Panc1 (cell line): ENCODE data around the gene NTRK3. TPM values are rescaled to one million over a fixed set of nuclear protein-coding genes. Genes with fewer than 3 reads are reported as not detected.

Experiments
- ATAC-seq: fragments of 200-7000 bp; cut with Tn5 transposase; 2 replicates; pipeline ENCODE4 v1.9.1; 2020; ENCODE audit warnings: mild to moderate bottlenecking, moderate library complexity
- BruUV-seq: library from RNA; stranded (reverse); fragments of 400-500 nt; replicated peaks from 2 replicates; lab custom pipeline; 2021; lab: Mats Ljungman, UMichigan
- CTCF ChIA-PET: fragments of 300-600 bp; sonication (Branson Sonifier 250); formaldehyde crosslinking; loops from one replicate; lab custom pipeline; 2022; ENCODE audit warnings: antibody characterized with exemption; lab: Charles Lee
- POLR2A ChIA-PET: fragments of 300-600 bp; sonication (Branson Sonifier 250); formaldehyde crosslinking; loops from one replicate; lab custom pipeline; 2022; ENCODE audit warnings: antibody characterized with exemption; lab: Charles Lee
- DNase-seq: peaks from one replicate; pipeline ENCODE4 v3.0.0-alpha.2; 2010; ENCODE audit warnings: low read depth, low spot score
- H3K27ac ChIP-seq: 2 replicates; pipeline ENCODE4 v1.5.1; 2011; ENCODE audit warnings: mild to moderate bottlenecking, low read length, inconsistent platforms
- H3K27me3 ChIP-seq: fragments of 200-500 bp; sonication (Bioruptor generic); 2 replicates; pipeline ENCODE4 v1.6.0; 2014; ENCODE audit warnings: low read length, inconsistent platforms; ENCODE audit not compliant: control insufficient read depth, insufficient read depth
- H3K36me3 ChIP-seq: fragments of 200-500 bp; sonication (Bioruptor generic); 2 replicates; pipeline ENCODE4 v1.5.1; 2014; ENCODE audit warnings: inconsistent platforms, mild to moderate bottlenecking, low read length, moderate library complexity; ENCODE audit not compliant: control insufficient read depth, insufficient read depth
- H3K4me1 ChIP-seq: 2 replicates; pipeline ENCODE4 v1.5.1; 2011; ENCODE audit warnings: inconsistent platforms, mild to moderate bottlenecking, low read length, moderate library complexity; ENCODE audit not compliant: control insufficient read depth, insufficient read depth
- H3K4me3 ChIP-seq, 2 experiments: 2 replicates each; pipeline ENCODE4 v1.5.1; 2011 to 2012; ENCODE audit warnings: low read depth in 2 of 2, low read length in 2 of 2, mild to moderate bottlenecking in 2 of 2, inconsistent platforms in 1 of 2, moderate library complexity in 1 of 2
- H3K9me3 ChIP-seq: fragments of 200-500 bp; sonication (Bioruptor generic); 2 replicates; pipeline ENCODE4 v1.5.1; 2014; ENCODE audit warnings: low read depth, mild to moderate bottlenecking, inconsistent platforms, low read length, moderate library complexity; ENCODE audit not compliant: control insufficient read depth, insufficient read depth
- POLR2AphosphoS5 ChIP-seq: IDR thresholded peaks from 2 replicates; pipeline ENCODE4 v1.6.1; 2012; ENCODE audit warnings: mild to moderate bottlenecking, low read depth, low read length, moderate library complexity
- SIN3A ChIP-seq: IDR thresholded peaks from 2 replicates; pipeline ENCODE4 v1.6.1; 2012; ENCODE audit warnings: low read depth, mild to moderate bottlenecking, low read length, moderate library complexity, borderline replicate concordance; ENCODE audit not compliant: insufficient read depth
- TCF7L2 ChIP-seq: IDR thresholded peaks from 2 replicates; pipeline ENCODE4 v1.6.1; 2011; ENCODE audit warnings: mild to moderate bottlenecking, low read depth, low read length, inconsistent platforms
- in situ Hi-C: cut with HindIII; loops from 2 replicates; pipeline ENCODE4 v1.10.0; 2016; ENCODE audit warnings: low sequenced_read_pairs, low pct_unique_long_range_greater_than_20kb
- intact Hi-C: fragments of 100-400 bp; cut with micrococcal nuclease; formaldehyde crosslinking; loops from one replicate; pipeline ENCODE4 v1.10.0; 2022; ENCODE audit not compliant: unreplicated experiment
- total RNA-seq: library from RNA; stranded (reverse); gene quantifications from one replicate; pipeline ENCODE4 v1.2.1, GENCODE V29; 2021; ENCODE audit not compliant: unreplicated experiment
- TF ChIP-seq, protein P1 (sequence below): fragments of 450-650 bp; IDR thresholded peaks from 2 replicates; pipeline ENCODE4 v1.5.1; 2017; ENCODE audit warnings: mild to moderate bottlenecking
- TF ChIP-seq, protein P2 (sequence below), 2 experiments: IDR thresholded peaks; 2 replicates each; pipeline ENCODE4 v1.6.1; 2011 to 2012; ENCODE audit warnings: low read depth in 2 of 2, control low read depth in 1 of 2, low read length in 1 of 2, mild to moderate bottlenecking in 1 of 2, moderate library complexity in 1 of 2; ENCODE audit not compliant: insufficient read depth in 1 of 2

The NTRK3 gene
- total RNA-seq, 1 experiment from 2014 or later: not detected

DNA sequence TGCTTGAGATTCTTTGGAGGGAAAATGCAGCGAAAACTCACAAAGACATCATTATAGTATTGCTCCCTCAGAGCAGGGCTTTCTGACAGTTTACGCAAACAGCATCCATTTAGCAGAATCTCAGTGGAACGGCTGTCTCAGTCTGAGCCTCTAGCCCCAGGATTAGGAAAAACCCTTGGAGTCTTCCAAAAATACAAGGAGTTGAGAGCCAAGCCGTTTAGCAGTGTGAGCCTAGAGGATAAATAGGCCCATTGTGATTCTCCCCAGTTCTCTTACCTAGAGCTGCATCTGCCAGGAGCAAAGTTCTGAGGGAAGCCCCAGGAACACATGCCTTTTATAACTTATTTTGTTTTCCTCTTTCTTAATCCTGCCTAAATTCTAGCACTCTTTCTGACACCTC, 359.6 kb downstream of the NTRK3 start:
- no peak overlapping the region for H3K27ac ChIP-seq
- ATAC-seq (no peak), DNase-seq (no peak)
- in situ Hi-C loops (no loop called here), intact Hi-C loops (no loop called here)
- CTCF ChIA-PET: no interaction called here
- no peaks in the 10 kb centered on the region for H3K9me3 ChIP-seq
- POLR2A ChIA-PET: no interaction called here
- BruUV-seq: no TSS peak
- TF ChIP-seq POLR2AphosphoS5: no peak
- H3K4me3 ChIP-seq: no peak overlapping the region
- H3K4me1 ChIP-seq: no peaks in the 10 kb centered on the region
- H3K36me3 ChIP-seq: no peaks in the 10 kb centered on the region
- H3K27me3 ChIP-seq: no peaks in the 10 kb centered on the region

DNA sequence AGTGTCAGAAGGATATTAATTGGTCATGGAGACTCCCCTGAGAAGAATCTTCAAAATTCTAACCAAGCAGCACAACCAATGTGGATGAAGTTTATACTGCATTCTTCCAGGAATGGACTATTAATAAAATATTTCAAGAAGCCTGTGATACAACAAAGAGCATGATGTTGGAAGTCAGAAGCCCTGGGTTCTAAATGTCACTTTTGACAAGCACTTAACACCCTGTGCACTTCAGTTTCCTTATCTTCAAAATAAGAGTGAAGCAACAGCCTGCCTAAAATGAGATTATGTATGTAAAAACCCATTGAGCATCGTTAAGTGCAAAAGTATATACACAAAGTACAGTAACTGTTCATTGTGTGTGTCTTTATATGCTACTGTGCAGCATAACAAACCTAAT, 369.4 kb downstream of the NTRK3 start:
- H3K27ac ChIP-seq: no peak overlapping the region
- ChIA-PET CTCF (no interaction called here), POLR2A (no interaction called here)
- ATAC-seq: no peak
- H3K36me3 ChIP-seq: no peaks in the 10 kb centered on the region; the same call in 1 of the 2 replicates
- H3K27me3 ChIP-seq: no peaks in the 10 kb centered on the region
- H3K9me3 ChIP-seq: 0 out of 2 replicates have a peak, but pooled peaks cover 3% of the 10 kb centered on the region
- in situ Hi-C loops (no loop called here), intact Hi-C loops (no loop called here)
- TF ChIP-seq TCF7L2 (no peak), SIN3A (no peak), POLR2AphosphoS5 (no peak)
- TF ChIP-seq, protein P1, sequence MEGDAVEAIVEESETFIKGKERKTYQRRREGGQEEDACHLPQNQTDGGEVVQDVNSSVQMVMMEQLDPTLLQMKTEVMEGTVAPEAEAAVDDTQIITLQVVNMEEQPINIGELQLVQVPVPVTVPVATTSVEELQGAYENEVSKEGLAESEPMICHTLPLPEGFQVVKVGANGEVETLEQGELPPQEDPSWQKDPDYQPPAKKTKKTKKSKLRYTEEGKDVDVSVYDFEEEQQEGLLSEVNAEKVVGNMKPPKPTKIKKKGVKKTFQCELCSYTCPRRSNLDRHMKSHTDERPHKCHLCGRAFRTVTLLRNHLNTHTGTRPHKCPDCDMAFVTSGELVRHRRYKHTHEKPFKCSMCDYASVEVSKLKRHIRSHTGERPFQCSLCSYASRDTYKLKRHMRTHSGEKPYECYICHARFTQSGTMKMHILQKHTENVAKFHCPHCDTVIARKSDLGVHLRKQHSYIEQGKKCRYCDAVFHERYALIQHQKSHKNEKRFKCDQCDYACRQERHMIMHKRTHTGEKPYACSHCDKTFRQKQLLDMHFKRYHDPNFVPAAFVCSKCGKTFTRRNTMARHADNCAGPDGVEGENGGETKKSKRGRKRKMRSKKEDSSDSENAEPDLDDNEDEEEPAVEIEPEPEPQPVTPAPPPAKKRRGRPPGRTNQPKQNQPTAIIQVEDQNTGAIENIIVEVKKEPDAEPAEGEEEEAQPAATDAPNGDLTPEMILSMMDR: no peak
- TF ChIP-seq, protein P2, sequence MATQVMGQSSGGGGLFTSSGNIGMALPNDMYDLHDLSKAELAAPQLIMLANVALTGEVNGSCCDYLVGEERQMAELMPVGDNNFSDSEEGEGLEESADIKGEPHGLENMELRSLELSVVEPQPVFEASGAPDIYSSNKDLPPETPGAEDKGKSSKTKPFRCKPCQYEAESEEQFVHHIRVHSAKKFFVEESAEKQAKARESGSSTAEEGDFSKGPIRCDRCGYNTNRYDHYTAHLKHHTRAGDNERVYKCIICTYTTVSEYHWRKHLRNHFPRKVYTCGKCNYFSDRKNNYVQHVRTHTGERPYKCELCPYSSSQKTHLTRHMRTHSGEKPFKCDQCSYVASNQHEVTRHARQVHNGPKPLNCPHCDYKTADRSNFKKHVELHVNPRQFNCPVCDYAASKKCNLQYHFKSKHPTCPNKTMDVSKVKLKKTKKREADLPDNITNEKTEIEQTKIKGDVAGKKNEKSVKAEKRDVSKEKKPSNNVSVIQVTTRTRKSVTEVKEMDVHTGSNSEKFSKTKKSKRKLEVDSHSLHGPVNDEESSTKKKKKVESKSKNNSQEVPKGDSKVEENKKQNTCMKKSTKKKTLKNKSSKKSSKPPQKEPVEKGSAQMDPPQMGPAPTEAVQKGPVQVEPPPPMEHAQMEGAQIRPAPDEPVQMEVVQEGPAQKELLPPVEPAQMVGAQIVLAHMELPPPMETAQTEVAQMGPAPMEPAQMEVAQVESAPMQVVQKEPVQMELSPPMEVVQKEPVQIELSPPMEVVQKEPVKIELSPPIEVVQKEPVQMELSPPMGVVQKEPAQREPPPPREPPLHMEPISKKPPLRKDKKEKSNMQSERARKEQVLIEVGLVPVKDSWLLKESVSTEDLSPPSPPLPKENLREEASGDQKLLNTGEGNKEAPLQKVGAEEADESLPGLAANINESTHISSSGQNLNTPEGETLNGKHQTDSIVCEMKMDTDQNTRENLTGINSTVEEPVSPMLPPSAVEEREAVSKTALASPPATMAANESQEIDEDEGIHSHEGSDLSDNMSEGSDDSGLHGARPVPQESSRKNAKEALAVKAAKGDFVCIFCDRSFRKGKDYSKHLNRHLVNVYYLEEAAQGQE (IDR thresholded peaks at IDR 0.05; ENCODE audit: insufficient read depth in 1 of 2, low read depth in 2 of 2, low read length in 1 of 2): no peak
- no peak for DNase-seq
- BruUV-seq: no TSS peak
- no peaks in the 10 kb centered on the region for H3K4me1 ChIP-seq
- H3K4me3 ChIP-seq: no peak overlapping the region

DNA sequence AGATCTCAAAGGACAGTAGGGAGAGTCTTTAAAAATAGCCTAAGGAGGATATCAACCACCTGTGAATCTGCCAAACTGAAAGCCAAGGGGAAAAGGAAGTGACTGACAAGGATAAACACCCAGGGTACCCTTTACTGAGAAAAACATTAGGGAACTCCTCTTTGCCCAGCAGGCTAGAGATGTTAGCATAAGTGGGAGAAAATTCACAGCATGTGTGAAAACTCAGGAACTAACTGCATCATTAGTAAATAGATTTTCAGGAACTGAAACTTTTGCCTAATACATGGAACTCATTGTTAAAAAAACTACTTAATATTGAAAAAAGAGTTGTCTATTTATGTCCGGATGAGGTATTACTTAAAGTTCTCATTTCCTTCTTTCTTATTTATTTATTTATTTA, 375.5 kb downstream of the NTRK3 start:
- intact Hi-C loops: no loop called here
- DNase-seq: no peak
- Histone ChIP-seq H3K4me1 (no peaks in the 10 kb centered on the region), H3K4me3 (no peak overlapping the region), H3K9me3 (0 out of 2 replicates have a peak, but pooled peaks cover 3% of the 10 kb centered on the region), H3K27me3 (no peaks in the 10 kb centered on the region), H3K27ac (no peak overlapping the region), H3K36me3 (no peaks in the 10 kb centered on the region; the same call in 1 of the 2 replicates)
- BruUV-seq: no TSS peak
- CTCF ChIA-PET: no interaction called here
- POLR2A ChIA-PET: interaction anchor here (0.6 kb wide), 1 partner anchor 24 kb away, joined by 3 read pairs; no protein-coding TSS in a partner anchor
- TF ChIP-seq POLR2AphosphoS5 (no peak), SIN3A (no peak), TCF7L2 (no peak)
- TF ChIP-seq, protein P1: no peak
- TF ChIP-seq, protein P2 (IDR thresholded peaks at IDR 0.05; ENCODE audit: insufficient read depth in 1 of 2, low read depth in 2 of 2, low read length in 1 of 2): no peak
- in situ Hi-C loops: no loop called here
- no peak for ATAC-seq
